Measurements from ENCODE around the gene ATG4C.
"Not testable (repeated sequence)": the region's sequence is repeated elsewhere in the genome, so short reads cannot be mapped to it uniquely, and the experiment has no call there.

The ATG4C gene

DNA sequence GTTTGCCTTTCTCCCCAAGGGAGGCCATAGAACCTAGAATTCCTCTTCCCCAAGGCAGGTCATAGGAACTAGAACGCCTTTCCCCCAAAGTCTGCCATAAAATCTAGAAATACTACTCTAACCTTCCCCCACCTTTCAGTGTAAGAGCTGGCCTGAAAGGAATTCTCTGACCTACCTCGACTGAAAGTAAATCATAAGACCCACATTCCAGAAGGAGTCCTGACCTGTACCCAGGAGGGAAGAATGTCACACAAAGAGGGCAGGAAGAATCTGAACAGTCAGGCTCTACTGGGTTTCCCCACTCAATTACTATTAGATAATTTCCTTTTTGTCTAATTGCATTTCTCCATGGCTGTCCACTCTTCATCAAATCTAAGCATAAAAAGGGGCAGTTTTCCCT, 5.7 kb upstream of the ATG4C start:
- DNase-seq = no peak

DNA sequence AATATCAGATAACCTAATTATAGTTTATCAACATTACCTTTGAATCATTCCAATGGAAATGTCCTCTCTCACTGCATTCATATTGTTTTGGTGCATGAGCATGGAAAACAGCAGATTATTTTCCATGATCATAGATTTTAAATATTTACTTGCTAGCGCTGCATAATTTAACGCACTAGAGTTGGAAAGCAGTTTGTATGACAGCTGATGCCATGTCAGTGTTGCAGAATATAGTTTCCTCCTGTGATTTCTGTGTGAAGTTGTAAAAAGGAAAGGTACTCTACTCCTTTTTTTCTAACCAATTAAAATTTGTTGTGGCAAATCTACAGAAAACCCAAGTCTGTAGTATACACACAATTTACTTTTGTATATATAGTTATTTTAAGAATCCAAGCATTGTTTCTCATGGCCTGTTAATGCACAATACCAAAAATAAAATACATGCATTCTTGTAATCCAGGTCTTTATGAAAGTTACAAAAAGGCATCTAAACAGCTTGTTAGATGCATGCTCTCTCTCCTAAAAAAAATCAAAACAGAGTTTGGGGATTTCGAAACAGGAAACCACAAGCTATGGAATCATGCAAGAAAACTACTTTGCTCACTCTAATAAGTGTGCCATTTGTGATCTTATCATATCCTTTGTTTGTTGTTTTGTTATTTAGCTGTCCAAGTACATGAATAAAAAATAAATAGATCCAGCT, 1.9 kb upstream of the ATG4C start:
- DNase-seq = peak; percentile 67

DNA sequence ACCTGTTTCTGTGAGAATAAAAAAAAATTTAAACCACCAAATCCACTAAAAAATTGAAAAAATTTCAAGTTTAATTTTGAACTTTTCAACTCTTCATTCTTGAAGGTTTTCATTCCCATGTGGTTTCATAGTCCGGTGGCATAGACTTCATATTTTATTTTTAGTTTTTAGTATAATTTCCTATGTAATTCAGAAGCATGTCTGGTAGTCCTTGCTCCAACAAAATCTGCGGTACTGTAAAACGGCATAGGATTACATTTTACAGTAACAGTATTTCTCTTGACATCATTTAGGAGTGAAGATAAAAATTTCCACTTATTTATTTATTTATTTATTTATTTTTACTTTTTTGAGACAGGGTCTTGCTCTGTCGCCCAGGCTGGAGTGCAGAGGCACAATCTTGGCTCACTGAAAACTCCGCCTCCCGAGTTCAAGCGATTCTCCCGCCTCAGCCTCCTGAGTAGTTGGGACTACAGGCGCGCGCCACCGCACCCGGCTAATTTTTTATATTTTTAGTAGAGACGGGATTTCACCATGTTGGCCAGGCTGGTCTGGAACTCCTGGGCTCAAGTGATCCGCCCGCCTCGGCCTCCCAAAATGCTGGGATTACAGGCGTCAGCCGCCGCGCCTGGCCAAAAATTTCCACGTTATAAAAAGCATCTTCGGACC, 1.3 kb upstream of the ATG4C start:
- not testable (repeated sequence) for DNase-seq

DNA sequence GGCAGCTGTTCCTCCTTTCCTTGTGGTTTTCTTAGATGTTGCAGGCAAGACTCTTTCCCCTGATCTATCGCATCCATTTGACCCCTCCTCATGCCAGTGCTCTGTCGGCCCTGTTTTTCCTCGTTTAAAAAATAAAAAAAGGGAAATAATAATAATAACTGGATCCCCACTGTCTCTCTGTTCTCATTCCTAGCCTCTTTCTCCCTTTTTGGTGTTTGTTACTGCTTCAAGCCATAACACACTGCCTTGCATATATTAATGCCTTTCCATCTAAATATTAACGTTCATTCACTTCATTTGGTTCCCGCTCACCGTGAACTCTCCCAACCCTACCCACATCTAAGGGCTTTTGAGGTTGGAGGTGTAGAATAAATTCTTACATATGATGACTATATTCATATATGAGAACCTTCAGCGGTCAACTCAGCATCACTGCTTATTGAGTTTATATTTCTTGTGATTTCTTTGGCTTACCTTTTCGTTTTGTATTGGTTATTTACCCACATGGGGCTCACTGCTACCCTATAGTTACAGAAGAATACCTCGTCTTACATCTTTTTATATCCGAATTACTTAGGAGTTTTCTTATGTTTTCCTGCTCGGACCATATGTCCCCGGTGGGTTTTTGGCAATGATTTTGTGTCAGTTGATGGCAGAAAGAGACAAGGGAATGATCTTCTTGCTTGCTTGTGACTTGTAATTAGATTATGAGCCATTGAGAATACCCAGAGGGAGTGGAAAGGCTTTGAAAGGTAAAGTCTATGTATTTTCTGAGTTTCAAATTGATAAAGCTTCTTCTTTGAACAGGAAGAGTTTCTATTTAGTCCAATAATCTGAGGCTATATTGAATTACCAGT, 805 bp downstream of the ATG4C start:
- no peak for DNase-seq

DNA sequence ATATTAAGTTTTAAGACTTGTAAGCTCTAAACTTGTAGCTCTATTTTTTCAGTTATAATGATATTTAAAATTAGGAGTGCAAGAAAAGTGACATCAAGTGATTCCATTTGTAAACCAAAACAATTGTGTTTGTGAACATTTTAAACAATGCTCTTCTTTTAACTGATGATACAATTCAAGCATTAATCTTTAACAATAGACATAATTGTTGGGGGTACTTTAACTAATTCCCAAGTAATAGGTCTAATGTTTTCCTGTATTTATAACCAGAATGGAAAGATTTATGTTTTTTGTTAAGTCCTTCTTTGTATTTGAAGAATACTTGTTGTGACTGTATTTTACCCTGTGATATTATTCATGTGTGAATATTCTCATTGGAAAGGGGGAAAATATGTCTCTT, 6.8 kb downstream of the ATG4C start:
- no peak for DNase-seq

DNA sequence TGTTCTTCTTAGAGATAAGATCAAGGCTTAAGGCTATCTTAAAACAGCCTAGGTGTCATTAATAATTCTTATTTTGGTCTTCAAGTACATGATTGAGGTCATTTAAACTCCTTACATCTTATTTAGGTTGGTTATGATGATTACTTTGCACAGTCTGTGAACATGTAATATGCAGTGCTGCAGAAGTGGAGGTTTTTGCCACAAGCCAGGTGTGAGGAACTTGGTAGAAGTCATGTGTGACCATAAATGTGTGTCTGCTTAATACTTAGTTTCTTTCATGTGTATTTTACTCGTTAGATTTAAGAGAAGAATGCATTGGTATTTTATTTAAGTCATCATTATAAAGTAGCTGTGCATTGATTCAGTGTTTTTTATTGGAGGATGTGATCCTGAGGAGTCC, 10.1 kb downstream of the ATG4C start:
- no peak for DNase-seq

DNA sequence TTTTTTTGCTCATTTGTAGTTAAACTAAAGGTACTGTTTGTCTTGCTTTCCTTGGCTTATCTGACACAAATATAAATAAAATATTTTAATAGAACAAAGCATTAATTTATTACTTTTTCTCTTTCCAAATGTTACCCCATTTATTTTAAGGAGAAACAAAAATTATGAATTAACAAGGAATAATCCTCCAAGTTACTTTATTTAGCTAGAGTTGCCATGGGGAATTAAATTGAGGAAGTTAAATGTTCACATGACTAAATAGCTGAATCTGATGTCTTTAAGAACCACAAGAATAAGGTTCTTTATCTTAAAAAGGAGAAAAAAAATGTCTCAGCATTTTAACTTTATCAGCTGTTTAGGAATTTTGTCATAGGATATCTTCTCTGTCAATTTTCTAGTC, 12.3 kb downstream of the ATG4C start:
- DNase-seq = no peak

DNA sequence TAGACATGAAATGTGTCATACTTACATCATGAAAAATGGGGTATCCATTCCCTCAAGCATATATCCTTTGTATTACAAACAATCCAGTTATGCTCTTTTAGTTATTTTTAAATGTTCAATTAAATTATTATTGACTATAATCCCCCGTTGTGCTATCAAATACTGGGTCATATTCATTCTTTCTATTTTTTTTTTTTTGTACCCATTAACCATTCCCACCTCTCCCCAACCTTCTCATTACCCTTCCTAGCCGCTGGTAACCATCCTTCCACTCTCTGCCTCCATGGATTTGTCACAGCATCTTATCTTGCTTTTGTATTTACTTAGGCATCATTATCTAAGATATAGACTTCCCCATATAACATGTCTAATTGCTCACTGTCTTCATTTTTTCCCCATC, 15.8 kb downstream of the ATG4C start:
- DNase-seq = no peak

DNA sequence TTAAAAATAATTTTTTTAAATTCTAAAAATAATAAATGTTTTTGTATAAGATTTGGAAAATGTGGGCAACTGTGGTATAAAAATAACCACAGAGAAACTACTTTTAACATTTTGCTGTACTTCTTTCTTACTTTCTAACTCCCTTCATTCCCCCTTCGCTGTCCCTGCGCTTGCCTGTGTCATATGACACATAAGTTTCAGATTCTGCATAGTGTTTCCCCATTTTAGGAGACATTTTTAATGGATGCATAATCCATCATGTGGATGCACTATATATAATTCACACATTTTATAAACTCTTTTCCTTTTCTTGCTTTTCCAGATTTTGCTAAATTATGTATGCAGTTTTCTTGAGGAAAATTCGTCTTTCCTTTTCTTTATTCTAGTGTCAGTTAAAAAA, 16.3 kb downstream of the ATG4C start:
- DNase-seq = no peak

DNA sequence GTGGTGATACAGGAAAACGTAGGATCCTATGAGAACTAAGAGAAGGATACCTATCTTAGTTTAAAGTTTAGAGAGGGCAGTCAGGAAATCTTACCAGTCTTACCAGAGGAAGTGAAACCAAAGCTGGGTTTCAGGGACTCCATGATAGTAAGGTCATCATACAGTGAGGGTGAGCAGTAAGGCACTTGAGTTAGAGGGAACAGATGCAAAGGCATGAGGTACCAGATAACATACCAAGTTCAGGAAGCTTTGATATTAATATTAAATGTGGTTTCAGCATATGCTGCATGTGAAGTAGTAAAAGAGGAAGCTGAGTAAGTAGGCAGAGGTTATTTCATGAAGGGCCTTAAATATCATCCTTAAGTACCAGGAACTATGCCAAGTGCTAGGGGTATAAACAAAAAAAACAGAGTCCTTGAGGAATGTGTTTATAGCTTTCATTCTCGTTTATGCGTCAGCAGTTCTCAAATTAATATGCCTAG, 16.9 kb downstream of the ATG4C start:
- peak; percentile 42 for DNase-seq

DNA sequence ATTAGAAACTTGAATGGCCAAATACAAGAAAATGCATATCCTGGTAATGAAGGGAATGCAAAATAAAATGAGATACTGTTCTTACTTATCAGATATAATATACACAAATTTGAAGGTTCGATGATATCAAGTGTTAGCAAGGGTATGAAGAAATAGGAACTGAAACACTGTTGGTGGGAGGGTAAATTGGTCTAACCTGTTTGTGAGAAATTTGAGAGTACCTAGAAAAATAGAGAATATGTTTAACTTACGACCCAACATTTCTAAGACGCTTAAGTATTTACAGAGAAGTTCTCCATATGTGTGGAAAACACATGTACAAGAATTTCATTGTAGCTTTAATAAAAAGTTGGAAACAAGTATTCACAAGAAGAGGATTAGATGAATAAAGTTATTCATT, 25.9 kb downstream of the ATG4C start:
- no peak for DNase-seq

DNA sequence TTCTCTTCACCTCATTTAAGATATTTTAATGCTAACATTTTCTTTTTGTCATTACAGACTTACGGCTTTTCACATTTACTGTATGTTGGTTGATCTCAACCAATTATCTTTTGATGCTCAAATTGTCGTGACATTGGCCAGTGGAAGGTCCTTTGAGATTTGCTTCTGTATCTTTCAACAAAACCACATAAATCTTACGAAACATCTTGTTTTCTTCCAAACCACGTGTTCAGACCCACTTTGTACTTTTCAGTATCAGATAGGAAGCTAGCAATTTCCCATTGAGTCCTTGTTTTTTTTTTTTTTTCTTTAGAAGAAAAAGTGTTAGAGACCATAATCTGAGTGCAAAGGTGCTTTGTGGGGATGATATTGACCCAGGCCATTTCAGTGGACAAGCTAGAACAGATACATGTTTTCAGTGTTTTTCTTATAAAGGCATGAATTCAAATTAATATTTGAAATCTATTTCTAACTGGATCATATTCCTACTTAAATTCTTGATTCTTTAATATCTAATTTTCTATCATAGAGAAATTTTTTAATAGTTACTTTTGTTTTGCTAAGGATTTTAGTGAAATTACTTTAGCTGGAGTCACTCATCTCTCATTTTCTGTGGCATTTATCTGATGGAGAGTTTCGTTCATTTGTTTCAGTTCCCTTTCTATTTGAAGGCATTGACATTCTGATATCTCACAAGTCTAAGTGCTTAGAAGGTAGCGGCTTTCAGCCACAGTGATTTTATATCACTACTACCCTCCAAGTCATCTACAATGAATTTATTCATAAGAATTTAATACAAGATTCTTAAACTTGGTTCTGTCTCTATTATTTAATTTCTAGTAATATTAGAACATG, 26.7 kb downstream of the ATG4C start:
- DNase-seq = no peak

DNA sequence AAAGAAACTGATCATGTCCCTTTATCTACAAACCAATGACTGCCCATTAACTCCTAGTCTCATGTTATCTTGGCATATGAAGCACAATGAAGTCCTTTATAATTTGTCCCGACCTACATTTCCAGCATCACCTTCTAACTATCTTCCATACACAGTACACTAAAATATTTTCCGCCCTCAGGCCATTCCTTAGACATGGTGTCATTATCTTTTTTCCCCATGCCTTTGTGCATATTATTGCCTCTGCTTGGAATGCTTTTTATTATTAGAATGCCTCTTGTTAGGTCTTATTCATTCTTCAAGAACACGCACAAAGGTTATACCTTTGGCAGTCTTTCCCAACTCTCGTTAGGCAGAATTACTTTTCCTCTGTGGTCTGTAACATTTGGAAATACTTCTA, 39.6 kb downstream of the ATG4C start:
- peak; percentile 7 for DNase-seq

DNA sequence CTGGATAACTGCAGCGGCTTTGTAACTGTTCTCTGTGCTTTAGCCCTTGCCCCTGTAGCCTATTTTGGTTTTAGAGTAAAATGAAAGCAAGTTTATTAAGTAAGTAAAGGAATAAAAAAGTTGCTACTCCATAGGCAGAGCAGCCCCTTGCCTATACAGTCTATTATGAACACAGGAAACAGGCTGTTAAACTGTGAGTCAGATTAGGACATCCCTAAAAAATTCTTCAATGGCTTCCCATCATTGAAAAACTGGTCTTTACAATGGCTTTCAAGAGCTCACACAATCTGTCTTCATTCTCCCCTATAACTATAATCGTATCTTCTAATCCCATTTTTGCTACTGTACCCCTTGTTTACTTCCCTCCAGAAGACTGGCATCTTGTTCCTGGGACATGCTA, 43.0 kb downstream of the ATG4C start:
- peak; percentile 4 for DNase-seq

DNA sequence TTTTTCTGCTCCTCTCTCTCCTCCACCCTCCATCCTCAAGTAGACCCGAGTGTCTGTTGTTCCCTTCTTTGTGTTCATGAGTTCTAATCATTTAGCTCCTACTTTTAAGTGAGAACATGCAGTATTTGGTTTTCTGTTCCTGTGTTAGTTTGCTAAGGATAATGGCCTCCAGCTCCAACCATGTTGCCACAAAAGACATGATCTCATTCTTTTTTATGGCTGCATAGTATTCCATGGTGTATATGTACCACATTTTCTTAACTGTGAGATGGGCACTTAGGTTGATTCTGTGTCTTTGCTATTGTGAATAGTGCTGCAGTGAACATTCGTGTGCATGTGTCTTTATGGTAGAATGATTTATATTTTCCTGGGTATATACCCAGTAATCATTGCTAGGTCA, 43.9 kb downstream of the ATG4C start:
- not testable (repeated sequence) for DNase-seq

DNA sequence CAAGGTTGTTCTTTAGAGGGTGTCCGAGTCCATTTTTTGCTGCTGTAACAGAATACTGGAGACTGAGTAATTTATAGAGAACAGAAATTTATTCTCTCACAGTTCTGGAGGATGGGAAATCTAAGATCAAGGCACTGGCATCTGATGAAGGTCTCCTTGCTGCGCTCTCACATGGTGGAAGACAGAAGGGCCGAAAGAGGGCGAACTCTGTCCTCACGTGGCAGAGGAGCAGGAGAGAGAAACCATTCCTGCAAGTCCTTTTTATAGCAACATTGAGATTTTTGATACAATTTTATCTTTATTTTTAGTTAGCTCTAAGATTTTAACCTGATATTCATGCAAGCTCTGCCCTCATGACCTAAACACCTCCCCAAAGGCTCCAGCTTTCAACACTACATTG, 48.3 kb downstream of the ATG4C start:
- DNase-seq = no peak

DNA sequence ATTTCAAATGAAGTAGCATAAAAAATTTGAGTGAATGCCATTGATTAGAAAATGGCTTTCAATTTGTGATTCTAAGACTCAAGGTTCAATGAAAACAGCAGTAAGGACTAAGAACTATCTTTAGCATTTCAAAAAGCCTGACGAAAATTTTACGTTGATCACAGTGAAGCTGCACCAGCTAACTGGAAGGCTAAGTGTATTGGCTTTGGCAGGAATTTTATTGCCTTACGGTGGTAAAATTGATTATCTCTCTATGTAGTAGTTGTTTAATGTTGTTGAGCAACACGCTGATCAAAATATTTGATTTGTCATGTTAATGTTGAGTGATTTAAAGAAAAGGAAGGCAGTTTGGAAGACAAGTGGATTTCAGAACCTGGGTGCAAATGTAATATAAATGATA, 49.6 kb downstream of the ATG4C start:
- no peak for DNase-seq

DNA sequence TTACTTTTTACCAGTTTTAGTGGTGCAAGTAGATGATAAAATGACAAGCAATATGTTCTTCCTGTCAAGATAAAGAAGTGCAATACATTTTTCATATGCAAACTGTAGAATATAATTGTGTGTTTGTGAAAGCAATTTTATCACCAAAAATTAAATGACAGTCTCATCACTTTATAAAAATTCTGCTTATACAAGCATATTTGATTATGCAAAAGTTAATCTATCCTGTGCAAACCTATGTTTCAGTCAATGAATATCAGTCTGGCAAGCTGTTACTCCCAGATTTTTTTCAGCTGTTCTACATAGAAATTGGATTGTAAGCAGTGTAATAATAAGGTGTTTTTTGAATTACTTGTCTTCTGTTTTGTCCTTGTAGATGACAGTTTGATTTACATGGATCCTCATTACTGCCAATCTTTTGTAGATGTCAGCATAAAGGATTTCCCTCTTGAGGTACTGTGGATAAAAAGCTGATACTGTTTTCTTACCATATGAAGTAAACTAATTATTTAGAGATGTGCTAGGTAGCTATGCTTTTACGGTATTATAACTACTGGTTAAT, 50.5 kb downstream of the ATG4C start:
- no peak for DNase-seq

DNA sequence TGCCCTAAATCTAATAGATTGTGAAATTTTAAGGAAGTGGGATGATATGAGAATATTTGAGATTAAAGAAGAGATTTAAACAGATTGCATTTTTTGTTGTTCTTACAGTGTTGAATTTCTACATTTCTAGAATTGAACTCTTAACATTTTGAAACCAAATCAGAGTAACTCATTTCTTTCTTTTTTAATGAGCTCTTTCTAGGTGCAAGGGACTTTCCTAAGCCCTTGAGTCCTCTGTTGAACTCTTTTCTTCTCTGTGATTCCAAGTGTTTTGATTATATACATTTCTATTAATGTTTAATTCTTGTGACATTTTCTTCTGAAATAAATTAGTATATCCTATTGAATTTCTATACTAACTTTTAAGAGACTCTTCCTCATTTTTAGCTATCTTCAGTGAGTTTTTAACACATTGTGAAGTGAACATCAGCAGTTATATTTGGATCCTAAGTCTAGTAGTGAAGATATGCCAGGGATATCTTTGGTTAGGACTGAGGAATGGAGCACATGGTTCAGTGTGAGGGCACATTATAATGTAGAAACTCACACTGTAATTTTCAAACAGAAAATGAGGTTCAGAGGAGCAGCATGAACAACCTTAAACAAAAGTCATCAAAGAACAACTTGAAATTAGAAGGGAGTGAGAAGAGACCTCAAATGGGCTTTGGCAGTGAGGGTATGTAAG, 53.1 kb downstream of the ATG4C start:
- no peak for DNase-seq

DNA sequence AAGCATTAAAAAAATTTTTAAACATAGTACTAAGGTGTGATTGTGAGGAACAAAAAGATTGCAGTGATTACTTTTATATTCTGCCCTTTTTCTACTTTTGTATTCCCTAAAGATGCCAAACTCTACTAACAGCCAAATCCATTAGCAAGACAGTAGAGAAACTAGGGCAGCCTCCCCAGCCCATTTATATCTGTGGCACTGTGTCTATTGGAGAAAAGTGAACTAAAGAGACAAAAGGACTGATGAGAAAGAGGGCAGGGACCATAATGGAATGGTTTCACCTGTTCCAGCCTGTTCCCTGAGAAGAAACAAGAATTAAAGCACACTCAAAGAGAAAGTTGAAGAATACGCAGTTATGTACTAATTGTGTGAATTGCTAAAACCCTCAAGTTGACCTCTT, 56.6 kb downstream of the ATG4C start:
- DNase-seq = no peak

DNA sequence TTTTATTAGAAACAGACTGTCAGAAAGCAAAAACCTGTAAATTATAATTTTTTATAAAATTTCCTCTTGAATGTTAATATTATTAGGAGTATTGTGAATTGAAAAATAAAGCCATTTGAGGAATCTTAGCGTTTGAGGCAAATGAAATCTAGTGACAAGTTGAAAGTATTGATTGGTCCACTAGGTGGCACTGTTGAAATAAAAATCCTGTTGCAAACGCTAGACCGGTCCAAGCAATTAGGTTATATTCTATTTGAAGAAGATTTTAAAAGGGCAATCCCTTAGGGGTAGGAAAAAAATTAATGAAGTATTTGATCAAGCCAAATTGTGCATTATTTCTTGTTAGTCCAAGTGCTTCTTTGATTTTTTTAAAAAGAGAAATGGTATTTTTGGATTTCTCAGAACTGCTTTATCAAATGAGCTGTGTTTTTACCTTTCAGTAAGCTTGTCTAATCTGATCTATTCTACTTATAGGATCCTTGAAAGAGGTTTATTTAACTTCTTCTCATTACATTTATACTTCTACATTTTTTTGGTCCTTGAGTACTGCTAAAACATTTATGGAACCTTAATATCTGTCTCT, 57.7 kb downstream of the ATG4C start:
- DNase-seq = peak; percentile 54

DNA sequence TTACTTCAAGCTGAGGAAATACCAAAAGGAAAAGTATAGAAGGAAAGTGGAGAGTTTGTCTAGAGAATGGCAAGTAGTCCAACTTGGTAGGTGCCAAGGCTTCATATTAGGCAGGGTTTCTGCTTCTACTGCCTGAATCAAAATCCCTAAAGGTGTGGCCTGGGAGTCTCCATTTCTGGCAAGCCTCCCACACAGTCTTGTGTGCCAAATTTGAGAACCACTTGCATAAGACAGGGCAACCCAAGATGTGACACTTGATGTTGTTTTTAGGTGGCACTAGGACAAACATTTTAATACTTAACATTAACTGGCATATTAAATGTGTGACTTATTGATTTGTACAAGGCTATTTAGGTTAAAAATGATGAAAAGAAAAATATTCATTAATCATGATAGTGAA, 60.1 kb downstream of the ATG4C start:
- no peak for DNase-seq
